ENCODE measurements around the gene CTSA.

Gene CTSA

DNA sequence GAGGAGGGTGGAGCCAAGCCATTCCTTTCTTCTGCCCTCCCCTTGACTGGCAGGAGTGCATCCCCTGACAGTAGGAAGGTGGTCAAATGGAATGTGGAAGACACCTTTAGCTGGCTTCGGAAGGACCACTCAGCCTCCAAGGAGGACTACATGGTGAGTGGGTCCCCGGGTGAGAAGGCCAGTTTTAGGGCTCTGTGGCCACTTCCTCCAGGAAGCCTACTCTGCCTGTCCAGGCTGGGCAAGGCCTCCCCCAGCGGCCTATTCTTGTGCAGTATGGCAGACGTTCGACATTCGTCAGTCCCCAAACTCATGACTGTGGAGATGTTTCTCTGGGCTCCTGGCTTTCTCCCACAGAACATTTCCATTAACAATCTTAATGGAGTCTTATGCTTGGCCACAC is 52.5 kb downstream of the CTSA start:
- no peak overlapping the region for H3K4me3 ChIP-seq (ENCODE audit: low read depth, low read length)
- H3K36me3 ChIP-seq (replicated peaks): peaks cover 65% of the 10 kb centered on the region
- in situ Hi-C loops (cut with HindIII; ENCODE audit: low pct_ligation_motif_present, low sequenced_read_pairs): no loop called here
- H3K27ac ChIP-seq: no peak overlapping the region
- TF ChIP-seq, protein P1, sequence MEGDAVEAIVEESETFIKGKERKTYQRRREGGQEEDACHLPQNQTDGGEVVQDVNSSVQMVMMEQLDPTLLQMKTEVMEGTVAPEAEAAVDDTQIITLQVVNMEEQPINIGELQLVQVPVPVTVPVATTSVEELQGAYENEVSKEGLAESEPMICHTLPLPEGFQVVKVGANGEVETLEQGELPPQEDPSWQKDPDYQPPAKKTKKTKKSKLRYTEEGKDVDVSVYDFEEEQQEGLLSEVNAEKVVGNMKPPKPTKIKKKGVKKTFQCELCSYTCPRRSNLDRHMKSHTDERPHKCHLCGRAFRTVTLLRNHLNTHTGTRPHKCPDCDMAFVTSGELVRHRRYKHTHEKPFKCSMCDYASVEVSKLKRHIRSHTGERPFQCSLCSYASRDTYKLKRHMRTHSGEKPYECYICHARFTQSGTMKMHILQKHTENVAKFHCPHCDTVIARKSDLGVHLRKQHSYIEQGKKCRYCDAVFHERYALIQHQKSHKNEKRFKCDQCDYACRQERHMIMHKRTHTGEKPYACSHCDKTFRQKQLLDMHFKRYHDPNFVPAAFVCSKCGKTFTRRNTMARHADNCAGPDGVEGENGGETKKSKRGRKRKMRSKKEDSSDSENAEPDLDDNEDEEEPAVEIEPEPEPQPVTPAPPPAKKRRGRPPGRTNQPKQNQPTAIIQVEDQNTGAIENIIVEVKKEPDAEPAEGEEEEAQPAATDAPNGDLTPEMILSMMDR (IDR thresholded peaks at IDR 0.05; ENCODE audit: low read depth, low read length, missing control alignments): no peak
- no peaks in the 10 kb centered on the region for H3K27me3 ChIP-seq (replicated peaks)
- no peak for DNase-seq

DNA sequence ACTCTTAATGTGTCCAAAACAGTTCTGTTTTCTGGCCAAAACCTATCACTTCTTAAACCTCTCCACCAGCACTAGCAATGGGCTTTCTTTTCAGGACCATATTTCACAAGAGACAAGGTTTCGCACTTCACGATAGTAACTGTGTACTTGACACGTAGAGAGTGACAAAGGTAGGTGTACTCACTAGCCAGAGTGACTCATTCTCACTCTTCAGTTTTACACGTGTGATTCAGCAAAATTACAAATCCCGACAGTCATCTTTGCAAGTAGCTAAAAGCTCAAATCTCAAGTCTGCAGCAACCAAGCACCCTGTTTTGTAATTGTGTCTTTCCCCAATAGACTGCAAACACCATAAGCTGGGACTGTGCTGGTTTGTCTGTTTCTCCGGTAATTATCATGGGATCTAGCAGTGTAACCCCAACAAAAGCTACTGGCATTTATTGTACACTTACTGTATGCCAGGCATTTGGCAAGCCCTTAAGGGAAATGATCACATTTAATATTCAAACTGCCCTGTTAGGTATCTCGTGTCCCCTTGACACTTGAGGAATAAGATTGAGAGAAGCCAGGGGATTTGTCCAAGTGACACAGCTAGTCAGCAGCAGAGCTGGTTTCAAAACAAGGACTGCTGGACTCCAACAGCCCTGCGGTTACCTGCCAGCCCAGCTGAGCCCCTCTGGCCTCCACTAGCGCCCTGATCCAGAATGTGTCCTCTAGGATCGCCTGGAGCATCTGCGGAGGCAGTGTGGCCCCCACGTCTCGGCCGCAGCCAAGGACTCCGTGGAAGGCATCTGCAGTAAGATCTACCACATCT is 53.2 kb downstream of the CTSA start:
- DNase-seq: no peak
- Histone ChIP-seq H3K4me3 (ENCODE audit: low read depth, low read length) (no peak overlapping the region), H3K27ac (no peak overlapping the region), H3K27me3 (replicated peaks) (no peaks in the 10 kb centered on the region), H3K36me3 (replicated peaks) (peaks cover 69% of the 10 kb centered on the region)
- in situ Hi-C loops (cut with HindIII; ENCODE audit: low pct_ligation_motif_present, low sequenced_read_pairs): no loop called here
- TF ChIP-seq, protein P1 (IDR thresholded peaks at IDR 0.05; ENCODE audit: low read depth, low read length, missing control alignments): no peak

DNA sequence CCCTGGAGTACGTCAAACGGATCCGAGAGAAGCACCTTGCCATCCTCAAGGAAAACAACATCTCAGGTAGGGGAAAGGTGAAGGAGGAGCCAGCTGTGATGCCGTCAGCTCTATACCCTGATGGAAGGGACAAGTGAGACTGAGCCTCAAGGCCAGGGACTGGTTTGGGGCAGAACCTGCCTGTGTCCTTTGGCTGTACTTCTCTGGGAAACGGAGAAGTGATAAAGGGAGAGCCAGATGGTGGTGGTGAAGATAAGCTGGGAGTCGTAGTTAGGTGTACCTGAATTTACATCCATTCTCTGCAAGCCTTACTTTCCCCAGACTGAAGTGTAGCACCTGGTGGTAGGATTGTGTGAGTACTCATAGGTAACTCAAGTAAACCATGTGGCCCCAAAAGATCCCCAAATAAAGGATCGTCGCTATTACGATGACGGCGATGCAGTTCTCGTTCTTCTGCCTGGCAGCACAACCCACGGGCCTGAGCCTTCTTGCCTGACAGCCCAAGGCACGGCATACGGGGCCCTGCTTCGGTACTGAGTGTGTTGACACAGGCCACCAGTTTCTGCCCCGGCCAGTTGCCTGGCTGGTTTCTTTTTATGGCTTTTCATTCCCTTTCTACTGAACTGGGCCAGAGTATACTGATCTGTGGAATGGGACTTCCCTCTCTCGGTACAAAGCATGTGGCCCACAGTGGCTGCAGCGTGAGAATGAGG is 54.0 kb downstream of the CTSA start:
- H3K27me3 ChIP-seq (replicated peaks): no peaks in the 10 kb centered on the region

DNA sequence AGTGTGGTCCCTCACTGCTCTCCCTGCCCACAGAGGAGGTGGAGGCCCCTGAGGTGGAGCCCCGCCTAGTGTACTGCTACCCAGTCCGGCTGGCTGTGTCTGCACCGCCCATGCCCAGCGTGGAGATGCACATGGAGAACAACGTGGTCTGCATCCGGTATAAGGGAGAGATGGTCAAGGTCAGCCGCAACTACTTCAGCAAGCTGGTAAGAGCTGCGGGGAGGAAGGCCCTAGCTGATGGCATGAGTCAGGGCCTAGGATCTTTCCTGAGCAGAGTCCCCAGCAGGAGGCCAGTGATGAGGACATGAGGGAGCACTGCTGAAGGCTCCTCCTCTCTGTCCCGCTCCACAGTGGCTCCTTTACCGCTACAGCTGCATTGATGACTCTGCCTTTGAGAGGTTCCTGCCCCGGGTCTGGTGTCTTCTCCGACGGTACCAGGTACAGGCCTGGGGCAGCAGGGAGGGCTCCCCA is 54.6 kb downstream of the CTSA start:
- H3K36me3 ChIP-seq (replicated peaks): peaks cover 73% of the 10 kb centered on the region
- peak overlapping the region; percentile 9 for H3K27ac ChIP-seq
- no peak overlapping the region for H3K4me3 ChIP-seq (ENCODE audit: low read depth, low read length)
- in situ Hi-C loops (cut with HindIII; ENCODE audit: low pct_ligation_motif_present, low sequenced_read_pairs): no loop called here
- TF ChIP-seq, protein P1 (IDR thresholded peaks at IDR 0.05; ENCODE audit: low read depth, low read length, missing control alignments): no peak
- peak; percentile 76 for DNase-seq
- no peaks in the 10 kb centered on the region for H3K27me3 ChIP-seq (replicated peaks)

More for the DNA sequence above, 54.0 kb downstream of the CTSA start:
- peaks cover 73% of the 10 kb centered on the region for H3K36me3 ChIP-seq (replicated peaks)
- H3K27ac ChIP-seq: no peak overlapping the region
- TF ChIP-seq, protein P1 (IDR thresholded peaks at IDR 0.05; ENCODE audit: low read depth, low read length, missing control alignments): peak; percentile 31
- in situ Hi-C loops (cut with HindIII; ENCODE audit: low pct_ligation_motif_present, low sequenced_read_pairs): no loop called here
- H3K4me3 ChIP-seq (ENCODE audit: low read depth, low read length): no peak overlapping the region
- no peak for DNase-seq

DNA sequence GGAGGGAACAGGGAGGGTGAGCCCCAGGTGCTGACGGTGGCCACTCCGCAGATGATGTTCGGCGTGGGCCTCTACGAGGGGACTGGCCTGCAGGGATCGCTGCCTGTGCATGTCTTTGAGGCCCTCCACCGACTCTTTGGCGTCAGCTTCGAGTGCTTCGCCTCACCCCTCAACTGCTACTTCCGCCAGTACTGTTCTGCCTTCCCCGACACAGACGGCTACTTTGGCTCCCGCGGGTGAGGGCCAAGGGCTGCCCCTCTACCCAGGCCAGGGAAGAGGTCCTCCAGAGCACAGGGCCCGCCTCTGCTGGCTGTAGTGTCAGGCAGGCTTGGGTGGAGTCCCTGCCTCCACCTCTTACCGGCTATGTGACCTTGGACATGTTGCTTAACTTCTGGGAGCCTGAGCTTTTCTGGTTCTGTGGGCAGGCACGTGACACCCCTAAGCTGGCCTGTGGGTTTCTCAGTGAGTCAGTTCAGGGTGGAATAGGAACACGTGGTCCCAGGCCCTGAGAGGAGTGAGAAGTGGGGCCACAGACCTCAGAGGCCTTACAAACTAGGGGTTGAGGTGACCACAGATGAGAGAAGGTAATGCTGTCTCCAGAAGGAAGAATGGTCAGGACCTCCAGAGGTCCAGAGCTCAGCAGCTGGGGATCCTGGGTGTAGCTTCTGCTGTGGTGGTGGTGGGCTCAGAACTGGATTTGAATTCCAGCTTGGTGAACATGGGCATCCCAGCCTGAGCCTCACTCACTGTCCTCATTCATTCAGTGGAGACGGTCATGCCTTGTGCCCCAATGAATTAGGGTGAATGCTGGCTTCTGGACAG is 55.2 kb downstream of the CTSA start:
- DNase-seq: peak; percentile 16
- peak overlapping the region; percentile 9 for H3K27ac ChIP-seq
- in situ Hi-C loops (cut with HindIII; ENCODE audit: low pct_ligation_motif_present, low sequenced_read_pairs): no loop called here
- no peak overlapping the region for H3K4me3 ChIP-seq (ENCODE audit: low read depth, low read length)
- H3K27me3 ChIP-seq (replicated peaks): no peaks in the 10 kb centered on the region
- TF ChIP-seq, protein P1 (IDR thresholded peaks at IDR 0.05; ENCODE audit: low read depth, low read length, missing control alignments): no peak
- peaks cover 74% of the 10 kb centered on the region for H3K36me3 ChIP-seq (replicated peaks)
